ENCODE data around the gene SYT14. TPM values are rescaled to one million over a fixed set of nuclear protein-coding genes. Genes with fewer than 3 reads are reported as not detected.

Gene SYT14
- total and polyA plus RNA-seq, 5 donors from 2014 or later: not detected

DNA sequence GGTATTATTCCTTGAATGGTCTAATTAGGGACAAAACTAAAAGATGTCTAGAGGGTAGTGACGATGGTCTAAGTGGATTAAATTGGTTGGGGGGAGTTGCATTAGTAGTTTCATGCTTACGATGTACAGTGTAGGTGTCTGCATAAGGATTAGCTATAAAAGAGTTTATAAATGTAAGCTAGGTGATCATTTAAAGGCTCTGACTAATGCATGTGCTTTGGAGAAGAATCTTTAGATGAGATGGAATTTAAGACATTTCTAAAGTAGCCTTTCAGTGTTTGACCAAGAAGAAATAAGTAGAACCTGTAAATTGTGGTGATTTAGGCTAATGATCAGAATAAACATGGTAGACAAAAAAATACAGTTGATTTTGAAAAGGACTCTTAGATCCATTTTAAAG lies 7.4 kb downstream of the SYT14 start:
- DNase-seq (no peak), ATAC-seq (ENCODE audit: low read depth in 2 of 2) (no peak)
- H3K36me3 Mint-ChIP-seq: no peaks in the 10 kb centered on the region
- H3K4me3 Mint-ChIP-seq: no peak overlapping the region
- no peaks in the 10 kb centered on the region for H3K36me3 ChIP-seq (ENCODE audit: control insufficient read depth, insufficient read depth, low read length)
- peaks cover 4% of the 10 kb centered on the region for H3K27me3 Mint-ChIP-seq
- H3K4me1 ChIP-seq (ENCODE audit: control insufficient read depth, insufficient read depth, low read length, poor library complexity, severe bottlenecking): no peaks in the 10 kb centered on the region
- H3K27me3 ChIP-seq (ENCODE audit: control insufficient read depth, insufficient read depth, low read length): peaks cover 9% of the 10 kb centered on the region
- H3K9me3 ChIP-seq (ENCODE audit: control insufficient read depth in 2 of 2, low read length in 2 of 2): no peaks in the 10 kb centered on the region
- H3K4me1 Mint-ChIP-seq: peaks cover 0 to 5% (median 0%) of the 10 kb centered on the region in 4 donors
- no peak overlapping the region for H3K4me3 ChIP-seq (ENCODE audit: low read depth, low read length)
- peaks cover 0 to 6% (median 0%) of the 10 kb centered on the region in 7 donors for H3K9me3 Mint-ChIP-seq
- H3K27ac Mint-ChIP-seq: no peak overlapping the region
- H3K27ac ChIP-seq (ENCODE audit: insufficient read depth, low read length, poor library complexity, severe bottlenecking): no peak overlapping the region

DNA sequence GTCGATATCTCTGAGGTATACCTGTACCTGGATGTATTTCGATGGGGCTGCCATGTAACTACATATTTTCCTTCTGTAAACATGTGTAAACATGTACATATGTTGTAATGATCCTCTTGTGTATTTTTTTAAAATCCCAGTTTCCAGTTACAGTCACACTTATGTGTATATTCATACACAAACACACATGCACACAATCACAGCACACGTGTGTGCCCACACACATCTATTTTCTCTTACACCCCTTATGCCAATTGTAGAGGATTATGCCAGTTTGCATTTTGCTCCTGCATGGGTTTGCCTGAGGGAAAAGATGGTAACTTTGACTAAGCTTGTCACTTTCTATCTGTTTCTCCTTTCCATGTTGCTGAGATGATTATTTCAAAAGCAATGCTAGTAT lies 10.1 kb downstream of the SYT14 start:
- H3K27me3 ChIP-seq (ENCODE audit: control insufficient read depth, insufficient read depth, low read length): no peaks in the 10 kb centered on the region
- no peaks in the 10 kb centered on the region for H3K4me1 ChIP-seq (ENCODE audit: control insufficient read depth, insufficient read depth, low read length, poor library complexity, severe bottlenecking)
- no peak for ATAC-seq (ENCODE audit: low read depth in 2 of 2)
- H3K27ac ChIP-seq (ENCODE audit: insufficient read depth, low read length, poor library complexity, severe bottlenecking): no peak overlapping the region
- Mint-ChIP-seq H3K27me3 (no peaks in the 10 kb centered on the region), H3K27ac (no peak overlapping the region), H3K36me3 (no peaks in the 10 kb centered on the region), H3K4me3 (no peak overlapping the region), H3K9me3 (no peaks in the 10 kb centered on the region), H3K4me1 (no peaks in the 10 kb centered on the region)
- no peak overlapping the region for H3K4me3 ChIP-seq (ENCODE audit: low read depth, low read length)
- no peak for DNase-seq
- H3K9me3 ChIP-seq (ENCODE audit: control insufficient read depth in 2 of 2, low read length in 2 of 2): no peaks in the 10 kb centered on the region
- no peaks in the 10 kb centered on the region for H3K36me3 ChIP-seq (ENCODE audit: control insufficient read depth, insufficient read depth, low read length)

DNA sequence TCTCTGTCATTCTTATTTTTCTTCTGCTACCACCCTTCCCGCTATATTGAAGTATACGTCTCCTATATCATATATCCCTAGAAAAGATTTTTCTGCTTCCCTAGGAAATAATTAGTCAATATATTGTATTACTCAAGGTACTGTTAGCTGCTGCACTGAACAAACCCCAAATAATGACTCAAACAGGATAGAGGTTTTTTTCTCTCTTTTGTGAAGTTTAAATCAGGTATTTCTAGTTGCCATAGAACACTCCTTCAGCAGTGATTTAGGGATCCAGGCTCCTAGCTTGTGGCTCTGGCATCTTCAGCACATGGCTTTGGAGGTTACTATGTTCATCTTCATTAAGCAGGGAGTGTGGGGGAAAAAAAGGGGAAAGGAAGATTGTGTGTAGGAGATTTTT lies 18.1 kb downstream of the SYT14 start:
- ATAC-seq (ENCODE audit: low read depth in 2 of 2) (no peak), DNase-seq (no peak)
- H3K9me3 Mint-ChIP-seq: peaks cover 0 to 2% (median 0%) of the 10 kb centered on the region in 7 donors
- H3K27ac Mint-ChIP-seq: no peak overlapping the region
- no peaks in the 10 kb centered on the region for H3K36me3 Mint-ChIP-seq
- H3K4me1 Mint-ChIP-seq: no peaks in the 10 kb centered on the region
- H3K27me3 ChIP-seq (ENCODE audit: control insufficient read depth, insufficient read depth, low read length): peaks cover 2% of the 10 kb centered on the region
- H3K27me3 Mint-ChIP-seq: peaks cover 10% of the 10 kb centered on the region
- H3K27ac ChIP-seq (ENCODE audit: insufficient read depth, low read length, poor library complexity, severe bottlenecking): no peak overlapping the region
- H3K4me1 ChIP-seq (ENCODE audit: control insufficient read depth, insufficient read depth, low read length, poor library complexity, severe bottlenecking): no peaks in the 10 kb centered on the region
- H3K4me3 Mint-ChIP-seq: no peak overlapping the region
- no peaks in the 10 kb centered on the region for H3K36me3 ChIP-seq (ENCODE audit: control insufficient read depth, insufficient read depth, low read length)
- no peaks in the 10 kb centered on the region for H3K9me3 ChIP-seq (ENCODE audit: control insufficient read depth in 2 of 2, low read length in 2 of 2)
- no peak overlapping the region for H3K4me3 ChIP-seq (ENCODE audit: low read depth, low read length)

DNA sequence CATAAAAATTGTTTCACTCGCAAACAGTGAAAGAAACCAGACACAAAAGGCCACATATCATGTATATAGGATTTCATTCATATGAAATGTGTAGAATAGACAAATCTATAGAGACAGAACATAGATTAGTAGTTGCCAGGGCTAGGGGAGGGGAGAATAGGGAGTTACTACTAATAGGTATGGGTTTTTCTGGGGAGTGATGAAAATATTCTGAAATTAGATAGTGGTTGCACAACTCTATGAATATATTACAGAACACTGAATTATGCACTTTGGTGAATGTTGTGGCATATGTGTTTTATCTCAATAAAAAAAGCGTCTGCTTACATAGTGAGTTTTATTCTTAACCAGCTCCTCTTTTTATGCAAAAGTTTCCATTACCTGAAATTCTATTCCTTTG lies 21.6 kb downstream of the SYT14 start:
- ATAC-seq (ENCODE audit: low read depth in 2 of 2): no peak
- DNase-seq: no peak
- H3K27me3 Mint-ChIP-seq: peaks cover 14% of the 10 kb centered on the region
- H3K9me3 ChIP-seq (ENCODE audit: control insufficient read depth in 2 of 2, low read length in 2 of 2): no peaks in the 10 kb centered on the region
- H3K9me3 Mint-ChIP-seq: peaks cover 0 to 2% (median 0%) of the 10 kb centered on the region in 7 donors
- H3K36me3 Mint-ChIP-seq: no peaks in the 10 kb centered on the region
- no peak overlapping the region for H3K27ac Mint-ChIP-seq
- H3K27me3 ChIP-seq (ENCODE audit: control insufficient read depth, insufficient read depth, low read length): peaks cover 2% of the 10 kb centered on the region
- H3K4me1 Mint-ChIP-seq: no peaks in the 10 kb centered on the region
- H3K4me1 ChIP-seq (ENCODE audit: control insufficient read depth, insufficient read depth, low read length, poor library complexity, severe bottlenecking): no peaks in the 10 kb centered on the region
- H3K36me3 ChIP-seq (ENCODE audit: control insufficient read depth, insufficient read depth, low read length): no peaks in the 10 kb centered on the region
- no peak overlapping the region for H3K4me3 Mint-ChIP-seq
- H3K4me3 ChIP-seq (ENCODE audit: low read depth, low read length): no peak overlapping the region
- H3K27ac ChIP-seq (ENCODE audit: insufficient read depth, low read length, poor library complexity, severe bottlenecking): no peak overlapping the region

DNA sequence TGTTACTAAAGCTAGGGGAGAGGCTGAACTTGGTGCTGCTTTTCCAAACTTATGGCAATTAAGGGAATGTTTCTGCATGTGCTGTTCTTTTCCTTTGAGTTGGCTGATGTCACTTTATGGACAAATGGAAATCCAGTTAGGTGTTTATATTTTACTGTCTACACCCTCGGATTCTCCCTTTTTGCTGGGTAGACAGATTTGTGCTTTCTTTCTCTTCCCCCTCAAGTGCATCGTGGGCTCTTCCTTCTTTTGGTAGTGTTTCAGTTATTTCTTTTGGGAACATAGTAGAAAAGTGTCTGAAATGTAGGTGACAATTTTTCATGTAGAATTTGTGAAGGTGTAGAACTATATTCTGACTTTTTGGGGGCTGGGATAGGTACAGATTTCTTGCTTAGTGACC lies 22.9 kb downstream of the SYT14 start:
- Histone ChIP-seq H3K36me3 (ENCODE audit: control insufficient read depth, insufficient read depth, low read length) (no peaks in the 10 kb centered on the region), H3K4me3 (ENCODE audit: low read depth, low read length) (no peak overlapping the region), H3K4me1 (ENCODE audit: control insufficient read depth, insufficient read depth, low read length, poor library complexity, severe bottlenecking) (no peaks in the 10 kb centered on the region), H3K27me3 (ENCODE audit: control insufficient read depth, insufficient read depth, low read length) (peaks cover 2% of the 10 kb centered on the region), H3K9me3 (ENCODE audit: control insufficient read depth in 2 of 2, low read length in 2 of 2) (no peaks in the 10 kb centered on the region), H3K27ac (ENCODE audit: insufficient read depth, low read length, poor library complexity, severe bottlenecking) (no peak overlapping the region)
- Mint-ChIP-seq H3K27ac (no peak overlapping the region), H3K4me1 (no peaks in the 10 kb centered on the region), H3K27me3 (peaks cover 9% of the 10 kb centered on the region), H3K9me3 (peaks cover 0 to 2% (median 0%) of the 10 kb centered on the region in 7 donors), H3K4me3 (no peak overlapping the region), H3K36me3 (no peaks in the 10 kb centered on the region)
- no peak for ATAC-seq (ENCODE audit: low read depth in 2 of 2)
- no peak for DNase-seq

DNA sequence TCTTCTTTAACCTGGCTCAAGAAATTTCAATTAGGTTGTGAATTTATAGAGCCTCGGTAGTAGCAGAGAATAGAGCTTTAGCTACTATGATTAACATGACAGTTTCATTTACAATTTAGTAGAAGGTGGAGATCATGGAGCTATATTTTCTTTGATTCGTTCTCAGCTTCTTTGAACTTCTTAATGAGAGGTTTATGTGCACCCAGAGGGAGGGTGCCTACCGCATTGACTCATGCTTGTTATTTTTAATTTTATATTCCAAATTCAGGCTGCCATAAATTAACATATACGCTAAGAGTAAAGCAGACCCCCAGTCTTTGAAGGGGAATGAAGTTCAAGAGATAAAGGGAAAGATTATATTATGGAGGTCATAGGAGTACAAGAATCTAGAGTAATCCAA lies 24.4 kb downstream of the SYT14 start:
- H3K27ac Mint-ChIP-seq: no peak overlapping the region
- H3K9me3 ChIP-seq (ENCODE audit: control insufficient read depth in 2 of 2, low read length in 2 of 2): no peaks in the 10 kb centered on the region
- peaks cover 9% of the 10 kb centered on the region for H3K27me3 Mint-ChIP-seq
- H3K4me3 Mint-ChIP-seq: no peak overlapping the region
- ATAC-seq (ENCODE audit: low read depth in 2 of 2): no peak
- no peak overlapping the region for H3K27ac ChIP-seq (ENCODE audit: insufficient read depth, low read length, poor library complexity, severe bottlenecking)
- no peaks in the 10 kb centered on the region for H3K4me1 ChIP-seq (ENCODE audit: control insufficient read depth, insufficient read depth, low read length, poor library complexity, severe bottlenecking)
- no peaks in the 10 kb centered on the region for H3K36me3 Mint-ChIP-seq
- H3K4me3 ChIP-seq (ENCODE audit: low read depth, low read length): no peak overlapping the region
- peaks cover 0 to 2% (median 0%) of the 10 kb centered on the region in 7 donors for H3K9me3 Mint-ChIP-seq
- no peaks in the 10 kb centered on the region for H3K36me3 ChIP-seq (ENCODE audit: control insufficient read depth, insufficient read depth, low read length)
- no peaks in the 10 kb centered on the region for H3K4me1 Mint-ChIP-seq
- no peak for DNase-seq
- H3K27me3 ChIP-seq (ENCODE audit: control insufficient read depth, insufficient read depth, low read length): peaks cover 2% of the 10 kb centered on the region

DNA sequence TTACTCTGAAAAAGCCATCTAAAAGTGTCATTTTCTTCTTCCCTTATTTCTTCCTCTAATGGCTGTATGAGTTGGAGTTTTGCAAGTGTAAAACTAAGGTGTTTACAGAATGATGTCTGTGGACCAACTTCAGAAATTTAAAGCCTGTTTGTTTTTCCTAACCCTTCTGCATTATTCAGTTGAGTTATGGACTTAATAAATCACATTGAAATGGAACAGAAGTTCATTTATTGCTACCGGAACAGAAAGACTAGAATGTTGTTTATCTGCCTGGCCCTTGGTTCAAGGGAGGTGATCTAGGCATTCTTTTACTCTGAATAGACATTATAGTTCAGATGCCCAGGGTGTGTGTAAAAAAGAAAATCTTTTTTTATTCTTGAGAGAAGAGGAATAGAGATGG lies 24.8 kb downstream of the SYT14 start:
- Histone ChIP-seq H3K4me3 (ENCODE audit: low read depth, low read length) (no peak overlapping the region), H3K4me1 (ENCODE audit: control insufficient read depth, insufficient read depth, low read length, poor library complexity, severe bottlenecking) (no peaks in the 10 kb centered on the region), H3K36me3 (ENCODE audit: control insufficient read depth, insufficient read depth, low read length) (no peaks in the 10 kb centered on the region), H3K27me3 (ENCODE audit: control insufficient read depth, insufficient read depth, low read length) (peaks cover 2% of the 10 kb centered on the region), H3K27ac (ENCODE audit: insufficient read depth, low read length, poor library complexity, severe bottlenecking) (no peak overlapping the region), H3K9me3 (ENCODE audit: control insufficient read depth in 2 of 2, low read length in 2 of 2) (no peaks in the 10 kb centered on the region)
- no peak for ATAC-seq (ENCODE audit: low read depth in 2 of 2)
- no peak for DNase-seq
- H3K4me3 Mint-ChIP-seq: no peak overlapping the region
- H3K4me1 Mint-ChIP-seq: no peaks in the 10 kb centered on the region
- no peak overlapping the region for H3K27ac Mint-ChIP-seq
- H3K27me3 Mint-ChIP-seq: peaks cover 9% of the 10 kb centered on the region
- peaks cover 0 to 2% (median 0%) of the 10 kb centered on the region in 7 donors for H3K9me3 Mint-ChIP-seq
- no peaks in the 10 kb centered on the region for H3K36me3 Mint-ChIP-seq

DNA sequence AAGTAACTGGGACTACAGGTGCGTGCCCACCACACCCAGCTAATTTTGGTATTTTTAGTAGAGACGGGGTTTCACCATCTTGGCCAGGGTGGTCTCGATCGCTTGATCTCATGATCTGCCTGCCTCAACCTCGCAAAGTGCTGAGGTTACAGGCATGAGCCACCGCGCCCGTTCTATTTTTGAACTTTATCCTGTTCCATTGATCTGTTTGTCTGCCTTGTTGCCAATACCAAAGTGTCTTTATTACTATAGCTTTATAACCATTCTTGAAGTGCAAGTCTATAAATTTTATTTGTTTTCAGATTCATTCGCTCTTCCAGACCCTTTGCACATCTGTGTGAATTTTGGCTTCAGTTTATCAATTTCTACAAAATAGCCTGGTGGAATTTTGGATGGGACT lies 28.0 kb downstream of the SYT14 start:
- peaks cover 0 to 2% (median 0%) of the 10 kb centered on the region in 7 donors for H3K9me3 Mint-ChIP-seq
- no peak overlapping the region for H3K27ac Mint-ChIP-seq
- Histone ChIP-seq H3K9me3 (ENCODE audit: control insufficient read depth in 2 of 2, low read length in 2 of 2) (no peaks in the 10 kb centered on the region), H3K36me3 (ENCODE audit: control insufficient read depth, insufficient read depth, low read length) (no peaks in the 10 kb centered on the region), H3K4me3 (ENCODE audit: low read depth, low read length) (no peak overlapping the region), H3K27ac (ENCODE audit: insufficient read depth, low read length, poor library complexity, severe bottlenecking) (no peak overlapping the region), H3K27me3 (ENCODE audit: control insufficient read depth, insufficient read depth, low read length) (no peaks in the 10 kb centered on the region), H3K4me1 (ENCODE audit: control insufficient read depth, insufficient read depth, low read length, poor library complexity, severe bottlenecking) (no peaks in the 10 kb centered on the region)
- H3K4me1 Mint-ChIP-seq: no peaks in the 10 kb centered on the region
- DNase-seq (no peak), ATAC-seq (ENCODE audit: low read depth in 2 of 2) (no peak)
- H3K27me3 Mint-ChIP-seq: peaks cover 4% of the 10 kb centered on the region
- no peaks in the 10 kb centered on the region for H3K36me3 Mint-ChIP-seq
- H3K4me3 Mint-ChIP-seq: no peak overlapping the region
